MM.1S (cell line): ENCODE measurements around the gene MKNK1.

Source experiments
- EZH2 ChIP-seq: fragments of 300-600 bp; sonication (generic); optimal IDR thresholded peaks from 2 replicates; pipeline ENCODE3; 2017; ENCODE audit warnings: low read depth, mild to moderate bottlenecking, antibody characterized with exemption, low read length, mixed read lengths
- EZH2phosphoT487 ChIP-seq: fragments of 300-600 bp; sonication (generic); IDR thresholded peaks from 2 replicates; pipeline ENCODE4 v1.6.1; 2018; ENCODE audit warnings: antibody characterized with exemption, low read length
- TF ChIP-seq, protein P1 (sequence below): fragments of 300-600 bp; sonication (generic); IDR thresholded peaks from 2 replicates; pipeline ENCODE4 v1.5.1; 2016; ENCODE audit warnings: antibody characterized with exemption, low read length, mixed read lengths

- TF ChIP-seq, protein P1, sequence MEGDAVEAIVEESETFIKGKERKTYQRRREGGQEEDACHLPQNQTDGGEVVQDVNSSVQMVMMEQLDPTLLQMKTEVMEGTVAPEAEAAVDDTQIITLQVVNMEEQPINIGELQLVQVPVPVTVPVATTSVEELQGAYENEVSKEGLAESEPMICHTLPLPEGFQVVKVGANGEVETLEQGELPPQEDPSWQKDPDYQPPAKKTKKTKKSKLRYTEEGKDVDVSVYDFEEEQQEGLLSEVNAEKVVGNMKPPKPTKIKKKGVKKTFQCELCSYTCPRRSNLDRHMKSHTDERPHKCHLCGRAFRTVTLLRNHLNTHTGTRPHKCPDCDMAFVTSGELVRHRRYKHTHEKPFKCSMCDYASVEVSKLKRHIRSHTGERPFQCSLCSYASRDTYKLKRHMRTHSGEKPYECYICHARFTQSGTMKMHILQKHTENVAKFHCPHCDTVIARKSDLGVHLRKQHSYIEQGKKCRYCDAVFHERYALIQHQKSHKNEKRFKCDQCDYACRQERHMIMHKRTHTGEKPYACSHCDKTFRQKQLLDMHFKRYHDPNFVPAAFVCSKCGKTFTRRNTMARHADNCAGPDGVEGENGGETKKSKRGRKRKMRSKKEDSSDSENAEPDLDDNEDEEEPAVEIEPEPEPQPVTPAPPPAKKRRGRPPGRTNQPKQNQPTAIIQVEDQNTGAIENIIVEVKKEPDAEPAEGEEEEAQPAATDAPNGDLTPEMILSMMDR: no peak
- TF ChIP-seq EZH2 (no peak), EZH2phosphoT487 (no peak)
These were observed 48.0 kb downstream of the MKNK1 start for GRCh38 chr1:46555826-46556619.
